Activated CD4-positive, alpha-beta T cell treated with anti-CD3 and anti-CD28 coated beads, Interleukin-2, amount 50 U/mL, for 24 hours (primary cell): ENCODE measurements around the gene SLC30A4.
"Not testable (repeated sequence)": the region's sequence is repeated elsewhere in the genome, so short reads cannot be mapped to it uniquely, and the experiment has no call there.

ENCODE experiments used
- DNase-seq, 2 donors: peaks; one replicate each; pipeline ENCODE4 v3.0.0-alpha.2; 2020; ENCODE audit warnings: low read depth in 1 of 2, low spot score in 1 of 2

The SLC30A4 gene

DNA sequence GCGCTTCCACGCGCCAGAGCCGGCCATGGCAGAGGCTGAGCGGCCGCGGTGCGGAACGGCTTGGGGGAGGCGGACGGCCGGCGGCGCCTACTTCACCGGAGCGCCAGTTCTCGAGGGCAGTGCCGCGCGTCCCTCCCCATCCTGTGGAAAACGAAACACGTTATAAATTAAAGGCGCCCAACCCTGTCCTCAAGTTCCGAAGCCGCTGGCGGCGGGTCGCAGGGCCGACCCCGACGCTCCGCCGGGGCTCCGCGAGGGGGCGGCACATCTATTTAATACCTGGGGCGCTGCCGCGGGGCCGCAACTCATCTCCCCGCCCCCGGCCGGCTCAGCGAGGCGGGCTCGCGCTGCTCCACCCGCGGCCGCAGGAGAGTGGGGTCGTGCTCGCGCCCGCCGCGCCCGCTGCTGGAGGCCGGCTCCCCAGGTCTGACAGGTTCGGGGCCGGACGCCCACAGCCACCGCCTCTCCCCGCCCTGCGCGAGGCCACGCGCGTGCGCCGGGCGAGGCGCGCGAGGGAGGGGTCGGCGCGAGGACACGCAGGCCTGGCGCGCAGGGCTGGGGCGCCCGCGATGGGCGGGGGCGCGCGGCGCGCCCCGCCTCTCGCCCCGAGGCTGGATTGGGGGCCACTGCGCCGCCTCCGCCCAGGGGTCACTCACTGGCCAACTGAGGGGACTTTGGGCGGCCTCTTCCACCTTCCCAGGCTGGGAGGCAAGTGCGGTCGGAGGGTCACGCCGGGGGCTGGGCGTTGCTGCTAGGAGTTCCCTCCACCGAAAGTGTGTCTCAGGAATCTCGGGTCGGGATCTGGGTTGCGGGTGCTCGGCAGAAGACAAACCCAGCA is at the start of gene SLC30A4:
Gene SLC30A4 (minus strand): TSS at position 428 of the 838 bp plus-strand sequence. CDS start 401 bp downstream, at position 27.
- peak; percentile 24 to 38 for DNase-seq

DNA sequence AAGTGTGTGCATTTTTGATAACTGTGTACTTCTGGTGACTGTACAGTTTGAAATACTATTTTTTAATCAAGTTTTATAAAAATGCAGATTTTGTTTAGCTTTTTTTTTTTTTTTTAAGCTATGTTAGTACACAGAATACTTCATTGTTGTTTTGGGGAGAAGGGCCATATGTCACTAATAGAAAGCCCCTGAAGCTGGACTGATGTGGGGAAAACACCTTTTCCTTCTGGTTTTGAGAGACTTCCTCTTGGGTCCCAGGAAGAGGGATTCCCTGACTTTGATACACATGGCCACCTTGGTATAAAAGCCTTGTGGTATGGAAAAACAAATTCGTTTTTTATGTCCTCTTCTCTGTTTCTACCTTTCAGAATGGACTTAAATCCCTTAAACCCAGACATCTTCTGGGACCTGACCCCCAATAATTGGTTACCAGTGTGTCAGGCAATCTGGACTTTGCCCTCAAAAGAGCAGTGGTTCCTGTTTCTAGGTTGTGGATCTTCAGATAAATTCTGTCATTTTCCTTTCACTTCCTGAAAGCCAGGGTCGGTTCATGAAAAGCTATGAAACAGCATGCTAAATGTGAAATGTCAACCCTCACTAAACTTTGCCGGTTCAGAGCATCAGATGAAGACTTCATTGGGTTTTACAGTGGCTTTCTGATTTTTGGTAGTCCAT is 33.5 kb upstream of the SLC30A4 start:
- no peak for DNase-seq

GRCh38 chr15:45551676-45552075 is 29.1 kb upstream of the SLC30A4 start:
- no peak for DNase-seq

DNA sequence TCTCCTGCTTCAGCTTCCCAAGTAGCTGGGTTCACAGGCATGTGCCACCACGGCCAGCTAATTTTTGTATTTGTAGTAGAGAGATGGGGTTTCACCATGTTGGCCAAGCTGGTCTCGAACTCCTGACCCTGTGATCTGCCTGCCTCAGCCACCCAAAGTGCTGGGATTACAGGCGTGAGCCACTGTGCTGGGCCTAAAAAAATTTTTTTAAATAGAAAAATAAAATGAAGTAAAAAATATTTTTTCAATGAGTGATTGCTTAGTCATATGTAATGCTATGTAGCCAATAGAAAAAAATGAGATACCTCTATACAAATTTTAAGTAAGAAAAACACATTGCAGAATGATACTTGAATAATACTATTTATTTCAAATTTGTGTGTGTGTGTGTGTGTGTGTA is 27.9 kb upstream of the SLC30A4 start:
- no peak for DNase-seq

DNA sequence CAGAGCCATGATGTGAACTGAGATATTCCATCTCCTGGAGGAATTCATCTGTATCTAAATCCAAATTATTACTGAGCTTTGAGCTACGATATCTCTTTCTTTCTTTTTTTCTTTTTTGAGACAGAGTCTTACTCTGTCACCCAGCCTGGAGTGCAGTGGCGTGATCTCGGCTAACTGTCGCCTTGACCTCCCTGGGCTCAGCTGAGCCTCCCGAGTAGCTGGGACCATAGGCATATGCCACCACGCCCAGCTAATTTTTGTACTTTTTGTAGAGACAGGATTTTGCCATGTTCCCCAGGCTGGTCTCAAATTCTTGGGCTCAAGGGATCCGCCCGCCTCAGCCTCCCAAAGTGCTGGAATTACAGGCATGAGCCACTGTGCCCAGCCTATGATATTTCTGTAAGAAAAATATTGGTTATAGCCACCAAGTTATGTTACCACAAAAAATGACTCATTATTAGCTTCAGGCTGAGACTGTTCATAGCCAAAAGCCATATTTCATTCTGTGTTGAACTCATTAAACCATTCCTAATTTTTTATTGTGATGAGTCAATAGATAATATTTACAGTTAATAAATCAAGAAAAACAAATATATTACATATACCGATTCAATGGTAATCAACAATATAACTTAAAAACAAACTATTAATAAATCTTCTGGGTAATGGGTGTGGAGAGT is 27.1 kb upstream of the SLC30A4 start:
- DNase-seq = no peak

- DNase-seq = no peak
Measured at GRCh38 chr15:45548753-45549520, 26.4 kb upstream of the SLC30A4 start.

DNA sequence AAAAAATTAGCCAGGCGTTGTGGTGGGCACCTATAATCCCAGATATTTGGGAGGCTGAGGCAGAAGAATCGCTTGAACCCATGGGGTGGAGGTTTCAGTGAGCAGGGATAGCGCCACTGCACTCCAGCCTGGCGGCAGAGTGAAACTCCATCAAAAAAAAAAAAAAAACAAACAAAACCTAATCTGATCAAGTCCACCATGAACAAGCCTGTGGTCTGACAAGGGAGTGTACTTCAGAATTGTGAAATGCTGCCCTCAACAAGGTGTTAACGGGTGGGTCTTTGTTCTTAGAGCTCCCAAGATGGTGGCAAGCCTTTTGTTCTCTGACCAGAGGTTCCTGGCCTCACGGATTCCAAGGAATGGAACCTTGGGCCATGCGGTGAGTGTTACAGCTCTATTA is 24.2 kb upstream of the SLC30A4 start:
- no peak for DNase-seq

DNA sequence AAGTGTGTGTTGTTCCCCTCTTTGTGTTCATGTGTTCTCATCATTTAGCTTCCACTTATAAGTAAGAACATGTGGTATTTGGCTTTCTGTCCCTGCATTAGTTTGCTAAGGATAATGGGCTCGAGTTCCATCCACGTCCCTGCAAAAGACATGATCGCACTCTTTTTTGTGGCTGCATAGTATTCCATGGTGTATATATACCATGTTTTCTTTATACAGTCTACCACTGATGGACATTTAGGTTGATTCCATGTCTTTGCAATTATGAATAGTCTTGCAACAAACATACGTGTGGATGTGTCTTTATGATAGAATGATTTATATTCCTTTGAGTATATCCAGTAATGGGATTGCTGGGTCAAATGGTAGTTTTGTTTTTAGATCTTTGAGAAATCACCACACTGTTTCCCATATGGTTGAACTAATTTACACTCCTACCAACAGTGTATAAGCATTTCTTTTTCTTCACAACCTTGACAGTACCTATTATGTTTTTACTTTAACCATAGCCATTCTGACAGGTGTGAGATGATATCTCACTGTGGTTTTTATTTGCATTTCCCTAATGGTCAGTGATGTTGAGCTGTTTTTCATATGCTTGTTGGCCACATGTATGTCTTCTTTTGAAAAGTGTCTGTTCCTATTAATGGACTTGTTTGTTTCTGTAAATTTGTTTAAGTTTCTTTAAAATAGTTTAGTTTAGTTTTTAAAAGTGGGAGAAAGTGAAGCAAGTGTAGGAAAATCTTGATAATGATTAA is 21.9 kb upstream of the SLC30A4 start:
- no peak for DNase-seq

- DNase-seq = no peak
Measured at GRCh38 chr15:45543051-45543450, 20.5 kb upstream of the SLC30A4 start.

GRCh38 chr15:45540531-45540930 is 18.0 kb upstream of the SLC30A4 start:
- DNase-seq = no peak

DNA sequence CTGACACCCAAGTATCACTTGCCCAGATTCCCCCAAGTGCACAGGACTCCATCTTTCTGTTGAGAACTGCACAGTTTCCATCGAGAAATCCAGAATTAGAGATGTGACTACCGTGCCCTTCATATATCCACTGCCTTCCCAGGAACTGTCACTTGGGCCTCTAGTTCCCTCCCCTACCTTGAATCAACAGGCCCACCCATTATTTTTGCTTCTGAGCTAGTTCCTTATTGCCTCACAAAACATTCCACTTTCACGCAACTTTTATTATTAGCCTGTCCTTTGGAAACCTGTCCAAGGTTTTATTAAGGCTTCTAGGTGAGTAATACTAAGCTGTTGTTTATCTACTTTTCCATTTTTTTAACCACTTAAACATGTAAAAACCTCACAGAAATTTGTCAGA is 17.1 kb upstream of the SLC30A4 start:
- DNase-seq = no peak

- DNase-seq = no peak
Measured at GRCh38 chr15:45536934-45537333, 14.4 kb upstream of the SLC30A4 start.

DNA sequence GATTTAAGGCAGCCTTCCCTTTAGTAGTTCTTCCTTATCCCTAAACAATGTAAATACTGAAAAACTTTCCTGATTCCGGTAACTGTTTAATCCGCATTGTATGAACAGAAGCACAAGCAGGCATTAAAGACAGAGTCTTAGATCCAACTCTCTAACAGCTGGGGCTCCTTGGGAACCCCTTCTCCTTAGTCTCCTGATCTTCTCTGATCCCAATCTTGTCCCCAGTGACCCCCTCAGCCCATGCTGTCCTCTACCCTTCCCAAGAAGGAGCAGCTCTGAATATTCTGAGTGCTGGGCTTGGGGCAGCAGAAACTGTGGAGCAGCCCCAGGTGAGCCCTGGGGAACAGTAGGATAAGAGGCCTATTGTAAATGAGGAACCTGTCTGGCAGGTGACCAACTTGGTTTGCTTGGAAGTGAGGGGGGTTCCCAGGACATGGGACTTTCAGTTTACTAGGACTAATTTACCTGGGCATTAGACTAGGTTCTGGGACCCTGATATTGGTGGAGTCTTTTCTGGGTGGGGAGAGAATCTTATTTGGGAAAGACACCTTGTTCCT is 13.0 kb upstream of the SLC30A4 start:
- no peak for DNase-seq

- DNase-seq = no peak
Measured at GRCh38 chr15:45534821-45535220, 12.3 kb upstream of the SLC30A4 start.

GRCh38 chr15:45532892-45533291 is 10.3 kb upstream of the SLC30A4 start:
- DNase-seq = not testable (repeated sequence)

DNA sequence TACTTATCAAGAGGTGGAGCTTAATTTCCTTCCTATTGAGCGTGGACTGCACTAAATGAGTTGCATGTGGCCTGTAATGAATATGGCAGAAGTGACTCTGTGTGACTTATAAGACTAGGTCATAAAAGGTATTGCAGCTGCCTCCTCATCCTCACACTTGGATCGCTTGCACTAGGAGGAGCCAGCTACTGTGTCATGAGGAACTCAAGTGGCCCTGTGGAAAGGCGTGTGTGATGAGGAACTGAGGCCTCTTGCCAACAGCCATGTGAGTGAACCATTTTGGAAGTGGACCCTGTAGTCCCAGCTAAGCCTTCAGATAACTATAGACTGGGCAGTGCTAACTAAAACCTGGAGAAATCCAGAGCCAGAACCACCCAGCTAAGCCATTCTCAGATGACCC is 7.1 kb upstream of the SLC30A4 start:
- no peak for DNase-seq

DNA sequence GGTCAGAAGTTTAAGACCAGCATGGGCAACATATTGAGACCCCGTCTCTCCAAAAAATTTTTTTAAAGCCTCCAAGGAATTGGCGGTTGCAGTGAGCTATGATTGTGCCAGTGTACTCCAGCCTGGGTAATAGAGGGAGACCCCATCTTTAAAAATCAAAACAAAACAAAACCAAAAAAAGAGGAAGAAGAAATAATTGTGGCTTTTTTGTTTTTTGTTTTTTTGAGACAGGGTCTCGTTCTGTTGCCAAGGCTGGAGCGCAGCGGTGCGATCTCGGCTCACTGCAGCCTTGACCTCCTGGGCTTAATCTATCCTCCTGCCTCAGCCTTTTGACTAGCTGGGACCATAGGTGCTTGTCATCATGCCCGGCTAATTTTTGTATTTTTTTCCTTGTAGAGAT is 4.5 kb upstream of the SLC30A4 start:
- no peak for DNase-seq

GRCh38 chr15:45523166-45523460 is 558 bp upstream of the SLC30A4 start:
- no peak for DNase-seq

DNA sequence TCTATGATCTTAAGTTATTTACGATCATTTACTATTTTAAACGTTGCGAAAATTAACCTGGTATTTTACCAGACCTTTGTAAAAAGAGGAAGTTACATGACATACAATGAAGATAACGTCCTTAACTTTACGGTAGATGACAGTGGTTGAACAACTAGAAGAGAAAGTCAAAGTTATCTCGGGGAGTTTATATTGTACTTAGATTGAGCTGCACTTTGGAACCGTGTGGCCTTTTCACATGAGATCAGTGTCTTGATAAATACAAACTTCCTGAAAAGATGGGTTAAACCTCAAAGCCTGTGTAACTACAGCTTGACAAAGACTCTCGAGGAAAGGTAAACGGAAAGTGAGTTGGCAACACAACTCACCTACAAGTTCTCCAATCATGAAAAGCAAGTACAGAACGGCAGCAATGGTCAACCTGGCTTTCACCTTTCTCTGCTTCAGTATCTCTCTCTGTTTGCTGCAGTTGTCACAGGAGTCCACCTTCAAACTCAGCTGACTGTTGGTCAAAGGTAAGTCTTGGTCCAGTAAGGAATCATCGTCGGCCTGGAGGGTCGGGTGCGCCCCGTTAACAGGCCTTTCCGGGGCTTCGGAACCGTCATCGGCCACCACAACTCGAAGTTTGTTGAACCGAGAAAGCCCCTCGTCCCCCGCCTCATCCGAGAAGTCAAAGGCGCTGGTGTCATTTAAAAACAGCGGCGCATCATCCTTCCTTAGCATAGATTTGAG is 793 bp downstream of the SLC30A4 start:
- no peak for DNase-seq
